Loucy (cell line): ENCODE measurements around the gene RAB40B.

Experiments used
- H2AFZ ChIP-seq: fragments of 200-600 bp; sonication (generic); 2 replicates; pipeline ENCODE4 v1.6.0; 2016; ENCODE audit warnings: antibody characterized with exemption, mild to moderate bottlenecking, low read length, moderate library complexity
- H3F3A ChIP-seq: fragments of 200-600 bp; 2 replicates; pipeline ENCODE4 v1.6.0; 2016; ENCODE audit warnings: antibody characterized with exemption, low read depth, mild to moderate bottlenecking
- H3K27me3 ChIP-seq: fragments of 200-600 bp; sonication (generic); 2 replicates; pipeline ENCODE4 v1.6.1; 2014; ENCODE audit warnings: low read length, mild to moderate bottlenecking; ENCODE audit not compliant: insufficient read depth, poor library complexity, severe bottlenecking
- H3K36me3 ChIP-seq: fragments of 200-600 bp; sonication (generic); 2 replicates; pipeline ENCODE4 v1.6.1; 2016; ENCODE audit warnings: low read length; ENCODE audit not compliant: insufficient read depth
- H3K4me1 ChIP-seq: fragments of 200-600 bp; sonication (generic); 2 replicates; pipeline ENCODE4 v1.5.1; 2014; ENCODE audit warnings: low read length, mild to moderate bottlenecking; ENCODE audit not compliant: insufficient read depth, poor library complexity, severe bottlenecking
- H3K4me2 ChIP-seq: fragments of 200-600 bp; sonication (generic); 2 replicates; pipeline ENCODE4 v1.6.0; 2014; ENCODE audit warnings: antibody characterized with exemption, low read length, low read depth, mild to moderate bottlenecking; ENCODE audit not compliant: poor library complexity, severe bottlenecking
- H3K4me3 ChIP-seq: fragments of 200-600 bp; sonication (generic); 2 replicates; pipeline ENCODE4 v1.5.1; 2014; ENCODE audit warnings: low read length, mild to moderate bottlenecking, mixed read lengths; ENCODE audit not compliant: poor library complexity, severe bottlenecking
- H3K79me2 ChIP-seq: fragments of 200-600 bp; sonication (generic); 2 replicates; pipeline ENCODE4 v1.6.1; 2014; ENCODE audit warnings: low read length; ENCODE audit not compliant: insufficient read depth
- H3K9ac ChIP-seq: fragments of 200-600 bp; sonication (generic); 2 replicates; pipeline ENCODE4 v1.6.0; 2014; ENCODE audit warnings: mild to moderate bottlenecking, low read depth, low read length, moderate library complexity; ENCODE audit not compliant: poor library complexity, severe bottlenecking
- H3K9me2 ChIP-seq: fragments of 200-600 bp; sonication (generic); replicated peaks from 2 replicates; pipeline ENCODE4 v1.6.1; 2016; ENCODE audit warnings: low read depth, low read length, mixed read lengths
- H3K9me3 ChIP-seq: fragments of 200-600 bp; sonication (generic); 2 replicates; pipeline ENCODE4 v1.6.1; 2014; ENCODE audit warnings: mild to moderate bottlenecking, antibody characterized with exemption, low read length, low read depth; ENCODE audit not compliant: insufficient read depth
- H4K20me1 ChIP-seq: fragments of 200-600 bp; sonication (generic); 2 replicates; pipeline ENCODE4 v1.6.0; 2014; ENCODE audit warnings: antibody characterized with exemption, low read length, mild to moderate bottlenecking; ENCODE audit not compliant: insufficient read depth, poor library complexity, severe bottlenecking
- CTCF ChIP-seq: fragments of 200-600 bp; sonication (generic); conservative IDR thresholded peaks from 2 replicates; pipeline ENCODE4 v1.5.1; 2014; ENCODE audit warnings: mild to moderate bottlenecking, antibody characterized with exemption, low read length
- EZH2phosphoT487 ChIP-seq: fragments of 200-600 bp; IDR thresholded peaks from 2 replicates; pipeline ENCODE4 v1.6.1; 2018; ENCODE audit warnings: antibody characterized with exemption, mild to moderate bottlenecking, moderate library complexity, borderline replicate concordance

RAB40B gene

GRCh38 chr17:82709676-82710498, 11.4 kb upstream of the RAB40B start:
- no peaks in the 10 kb centered on the region for H3K36me3 ChIP-seq
- no peaks in the 10 kb centered on the region for H3K27me3 ChIP-seq
- H3K9ac ChIP-seq = no peak overlapping the region
- no peaks in the 10 kb centered on the region for H3K9me3 ChIP-seq
- H3K79me2 ChIP-seq = no peaks in the 10 kb centered on the region
- H3K4me3 ChIP-seq = no peak overlapping the region
- H4K20me1 ChIP-seq = no peaks in the 10 kb centered on the region
- H2AFZ ChIP-seq = no peak overlapping the region
- no peaks in the 10 kb centered on the region for H3K4me1 ChIP-seq
- TF ChIP-seq EZH2phosphoT487 (no peak), CTCF (no peak)
- H3K9me2 ChIP-seq = no peaks in the 10 kb centered on the region
- no peaks in the 10 kb centered on the region for H3F3A ChIP-seq
- H3K4me2 ChIP-seq = no peak overlapping the region

- TF ChIP-seq EZH2phosphoT487 (no peak), CTCF (no peak)
- H3F3A ChIP-seq = no peaks in the 10 kb centered on the region
- H3K79me2 ChIP-seq = no peaks in the 10 kb centered on the region
- no peak overlapping the region for H2AFZ ChIP-seq
- H3K27me3 ChIP-seq = no peaks in the 10 kb centered on the region
- H3K9me3 ChIP-seq = no peaks in the 10 kb centered on the region
- H3K9me2 ChIP-seq = no peaks in the 10 kb centered on the region
- H3K36me3 ChIP-seq = no peaks in the 10 kb centered on the region
- H4K20me1 ChIP-seq = no peaks in the 10 kb centered on the region
- H3K4me3 ChIP-seq = no peak overlapping the region
- no peak overlapping the region for H3K4me2 ChIP-seq
- H3K4me1 ChIP-seq = no peaks in the 10 kb centered on the region
- H3K9ac ChIP-seq = no peak overlapping the region
Measured at GRCh38 chr17:82709024-82709675, 10.7 kb upstream of the RAB40B start.

GRCh38 chr17:82705756-82706155, 7.3 kb upstream of the RAB40B start:
- H3K79me2 ChIP-seq = no peaks in the 10 kb centered on the region
- H3K9me3 ChIP-seq = no peaks in the 10 kb centered on the region
- H3K9ac ChIP-seq = no peak overlapping the region
- H3K4me2 ChIP-seq = no peak overlapping the region
- TF ChIP-seq EZH2phosphoT487 = no peak
- TF ChIP-seq CTCF = no peak
- H3K4me1 ChIP-seq = no peaks in the 10 kb centered on the region
- H3K27me3 ChIP-seq = no peaks in the 10 kb centered on the region
- no peak overlapping the region for H2AFZ ChIP-seq
- no peak overlapping the region for H3K4me3 ChIP-seq
- no peaks in the 10 kb centered on the region for H3F3A ChIP-seq
- H3K36me3 ChIP-seq = no peaks in the 10 kb centered on the region
- H4K20me1 ChIP-seq = no peaks in the 10 kb centered on the region
- H3K9me2 ChIP-seq = no peaks in the 10 kb centered on the region
